Measurements from ENCODE around the gene PSMD5. TPM values are rescaled to one million over a fixed set of nuclear protein-coding genes. Genes with fewer than 3 reads are reported as not detected.

Gene PSMD5
- total RNA-seq, 1 experiment from 2014 or later: 68.1 TPM

DNA sequence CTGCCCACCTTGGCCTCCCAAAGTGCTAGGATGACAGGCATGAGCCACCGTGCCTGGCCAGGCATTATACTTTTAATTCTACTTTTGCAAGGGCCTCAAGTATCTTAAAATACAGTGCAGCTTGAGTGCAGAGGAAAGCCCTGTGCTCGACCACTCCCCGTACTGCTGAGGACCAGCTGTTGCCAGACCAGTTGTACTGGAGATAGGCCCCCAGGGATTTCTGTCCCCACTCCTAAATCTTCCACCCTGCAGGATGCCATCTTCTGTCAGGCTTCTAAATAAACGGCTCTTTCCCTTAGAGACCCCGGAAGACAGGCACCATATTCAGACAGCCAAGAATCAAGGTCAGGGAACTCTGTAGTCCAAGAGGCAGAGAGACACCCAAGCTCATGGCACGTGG, 16.6 kb upstream of the PSMD5 start:
- ChIA-PET CTCF (no interaction called here), POLR2A (no interaction called here)
- Mint-ChIP-seq H3K9me3 (ENCODE audit: unreplicated experiment) (no peaks in the 10 kb centered on the region), H3K27ac (ENCODE audit: unreplicated experiment) (no peak overlapping the region), H3K4me1 (ENCODE audit: low read depth, unreplicated experiment) (peaks cover 18% of the 10 kb centered on the region), H3K4me3 (ENCODE audit: unreplicated experiment) (no peak overlapping the region), H3K36me3 (ENCODE audit: insufficient read depth, unreplicated experiment) (peaks cover 14% of the 10 kb centered on the region), H3K27me3 (ENCODE audit: insufficient read depth, unreplicated experiment) (no peaks in the 10 kb centered on the region)
- intact Hi-C loops (cut with micrococcal nuclease; ENCODE audit: unreplicated experiment): no loop called here
- DNase-seq: no peak
- H3K9me3 ChIP-seq: no peaks in the 10 kb centered on the region
- H3K4me3 ChIP-seq (ENCODE audit: low read depth, low read length): no peak overlapping the region
- no peaks in the 10 kb centered on the region for H3K27me3 ChIP-seq (replicated peaks; ENCODE audit: control insufficient read depth, insufficient read depth, low read length)
- no peaks in the 10 kb centered on the region for H3K4me1 ChIP-seq
- no TSS peak for BruUV-seq (replicated peaks)
- peaks cover 1% of the 10 kb centered on the region; the same call in 1 of the 2 replicates for H3K36me3 ChIP-seq (ENCODE audit: control insufficient read depth, insufficient read depth, low read length)
- TF ChIP-seq, protein P1, sequence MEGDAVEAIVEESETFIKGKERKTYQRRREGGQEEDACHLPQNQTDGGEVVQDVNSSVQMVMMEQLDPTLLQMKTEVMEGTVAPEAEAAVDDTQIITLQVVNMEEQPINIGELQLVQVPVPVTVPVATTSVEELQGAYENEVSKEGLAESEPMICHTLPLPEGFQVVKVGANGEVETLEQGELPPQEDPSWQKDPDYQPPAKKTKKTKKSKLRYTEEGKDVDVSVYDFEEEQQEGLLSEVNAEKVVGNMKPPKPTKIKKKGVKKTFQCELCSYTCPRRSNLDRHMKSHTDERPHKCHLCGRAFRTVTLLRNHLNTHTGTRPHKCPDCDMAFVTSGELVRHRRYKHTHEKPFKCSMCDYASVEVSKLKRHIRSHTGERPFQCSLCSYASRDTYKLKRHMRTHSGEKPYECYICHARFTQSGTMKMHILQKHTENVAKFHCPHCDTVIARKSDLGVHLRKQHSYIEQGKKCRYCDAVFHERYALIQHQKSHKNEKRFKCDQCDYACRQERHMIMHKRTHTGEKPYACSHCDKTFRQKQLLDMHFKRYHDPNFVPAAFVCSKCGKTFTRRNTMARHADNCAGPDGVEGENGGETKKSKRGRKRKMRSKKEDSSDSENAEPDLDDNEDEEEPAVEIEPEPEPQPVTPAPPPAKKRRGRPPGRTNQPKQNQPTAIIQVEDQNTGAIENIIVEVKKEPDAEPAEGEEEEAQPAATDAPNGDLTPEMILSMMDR (IDR thresholded peaks at IDR 0.05; ENCODE audit: insufficient read depth in 1 of 2, low read depth in 1 of 2, low read length in 1 of 2, severe bottlenecking in 1 of 2, unreplicated experiment in 1 of 2): no peak

DNA sequence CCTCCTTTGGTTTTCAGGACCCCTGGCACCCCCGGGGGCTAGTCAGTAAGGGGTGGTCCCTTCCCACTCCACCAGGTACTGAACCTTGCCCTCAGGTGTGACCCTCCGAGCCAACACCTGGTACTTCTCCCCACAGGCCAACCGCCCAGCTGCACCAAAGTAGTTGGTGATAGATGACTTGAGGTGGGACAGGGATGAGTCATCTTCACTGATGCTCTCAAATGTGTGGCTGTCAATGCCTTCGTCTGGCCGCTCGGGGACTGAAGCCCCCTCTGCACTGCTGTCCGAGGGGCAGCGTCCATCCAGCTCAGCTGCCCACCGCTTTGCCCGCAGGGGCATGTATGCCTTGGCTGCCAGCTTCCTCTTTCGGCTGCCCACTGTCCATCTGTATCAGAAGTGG, 15.2 kb upstream of the PSMD5 start:
- Histone ChIP-seq H3K4me3 (ENCODE audit: low read depth, low read length) (no peak overlapping the region), H3K36me3 (ENCODE audit: control insufficient read depth, insufficient read depth, low read length) (peaks cover 1% of the 10 kb centered on the region; the same call in 1 of the 2 replicates), H3K9me3 (no peaks in the 10 kb centered on the region), H3K27me3 (replicated peaks; ENCODE audit: control insufficient read depth, insufficient read depth, low read length) (no peaks in the 10 kb centered on the region), H3K4me1 (no peaks in the 10 kb centered on the region)
- no TSS peak for BruUV-seq (replicated peaks)
- Mint-ChIP-seq H3K27ac (ENCODE audit: unreplicated experiment) (no peak overlapping the region), H3K4me1 (ENCODE audit: low read depth, unreplicated experiment) (peaks cover 18% of the 10 kb centered on the region), H3K9me3 (ENCODE audit: unreplicated experiment) (no peaks in the 10 kb centered on the region), H3K4me3 (ENCODE audit: unreplicated experiment) (no peak overlapping the region), H3K36me3 (ENCODE audit: insufficient read depth, unreplicated experiment) (peaks cover 14% of the 10 kb centered on the region), H3K27me3 (ENCODE audit: insufficient read depth, unreplicated experiment) (no peaks in the 10 kb centered on the region)
- no peak for DNase-seq
- ChIA-PET POLR2A (no interaction called here), CTCF (no interaction called here)
- intact Hi-C loops (cut with micrococcal nuclease; ENCODE audit: unreplicated experiment): no loop called here
- TF ChIP-seq, protein P1 (IDR thresholded peaks at IDR 0.05; ENCODE audit: insufficient read depth in 1 of 2, low read depth in 1 of 2, low read length in 1 of 2, severe bottlenecking in 1 of 2, unreplicated experiment in 1 of 2): no peak

DNA sequence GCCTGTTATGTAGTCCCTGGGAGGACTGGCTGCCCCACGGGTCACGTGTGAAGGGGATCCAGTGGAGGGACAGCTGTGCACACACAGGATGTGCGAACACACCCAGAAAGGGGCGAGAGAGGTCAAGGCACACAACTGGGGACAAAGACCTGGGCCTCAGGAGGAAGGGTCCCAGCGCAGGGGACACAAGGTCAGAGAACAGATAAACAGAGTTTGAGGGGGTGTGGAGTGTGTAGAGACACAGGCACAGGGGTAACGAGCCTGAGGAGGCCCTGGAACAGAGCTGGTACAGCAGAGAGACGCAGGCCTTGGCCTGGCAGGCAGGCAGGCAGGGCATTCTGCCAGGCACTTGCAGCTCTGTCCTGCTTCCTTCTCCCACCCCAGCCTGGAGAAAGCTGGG, 14.8 kb upstream of the PSMD5 start:
- DNase-seq: no peak
- H3K27me3 Mint-ChIP-seq (ENCODE audit: insufficient read depth, unreplicated experiment): no peaks in the 10 kb centered on the region
- Histone ChIP-seq H3K36me3 (ENCODE audit: control insufficient read depth, insufficient read depth, low read length) (peaks cover 1% of the 10 kb centered on the region; the same call in 1 of the 2 replicates), H3K4me1 (no peaks in the 10 kb centered on the region), H3K4me3 (ENCODE audit: low read depth, low read length) (no peak overlapping the region), H3K27me3 (replicated peaks; ENCODE audit: control insufficient read depth, insufficient read depth, low read length) (no peaks in the 10 kb centered on the region), H3K9me3 (no peaks in the 10 kb centered on the region)
- ChIA-PET POLR2A (no interaction called here), CTCF (no interaction called here)
- peaks cover 22% of the 10 kb centered on the region for H3K4me1 Mint-ChIP-seq (ENCODE audit: low read depth, unreplicated experiment)
- intact Hi-C loops (cut with micrococcal nuclease; ENCODE audit: unreplicated experiment): no loop called here
- peaks cover 14% of the 10 kb centered on the region for H3K36me3 Mint-ChIP-seq (ENCODE audit: insufficient read depth, unreplicated experiment)
- BruUV-seq (replicated peaks): no TSS peak
- H3K9me3 Mint-ChIP-seq (ENCODE audit: unreplicated experiment): no peaks in the 10 kb centered on the region
- no peak overlapping the region for H3K27ac Mint-ChIP-seq (ENCODE audit: unreplicated experiment)
- H3K4me3 Mint-ChIP-seq (ENCODE audit: unreplicated experiment): no peak overlapping the region
- TF ChIP-seq, protein P1 (IDR thresholded peaks at IDR 0.05; ENCODE audit: insufficient read depth in 1 of 2, low read depth in 1 of 2, low read length in 1 of 2, severe bottlenecking in 1 of 2, unreplicated experiment in 1 of 2): no peak
